ENCODE results near the gene SYNJ2.

Gene SYNJ2

DNA sequence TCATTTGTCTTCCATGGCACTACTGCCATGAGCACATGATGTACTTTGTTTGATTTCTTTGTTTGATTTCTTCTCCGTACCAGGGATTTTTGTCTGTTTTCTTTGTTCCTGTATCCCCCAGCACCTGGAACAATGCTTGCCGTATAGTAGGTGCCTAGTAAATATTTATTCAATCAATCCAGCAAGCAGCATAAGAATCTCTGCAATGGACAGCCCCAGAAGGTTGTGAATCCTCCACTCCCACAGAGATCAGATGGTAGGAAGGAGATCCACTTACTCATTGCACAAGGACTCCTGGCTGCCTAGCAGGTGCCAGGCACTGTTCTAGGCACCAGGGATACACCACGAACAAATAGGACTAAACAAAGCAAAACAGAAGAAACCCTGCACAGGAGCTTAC lies 6.7 kb upstream of the SYNJ2 start:
- H3K36me3 ChIP-seq (ENCODE audit: insufficient read depth), result no peaks in the 10 kb centered on the region
- no peak overlapping the region for H2AFZ ChIP-seq (ENCODE audit: low read depth)
- H4K20me1 ChIP-seq (ENCODE audit: insufficient read depth), result no peaks in the 10 kb centered on the region
- no peak overlapping the region for H3K4me2 ChIP-seq
- no peak overlapping the region for H3K4me3 ChIP-seq (IDR thresholded peaks at IDR 0.05; ENCODE audit: insufficient read depth, low read depth, low read length)
- no peaks in the 10 kb centered on the region for H3K27me3 ChIP-seq (ENCODE audit: insufficient read depth, low read depth)
- no peak for TF ChIP-seq CTCF (conservative IDR thresholded peaks at IDR 0.05; ENCODE audit: low read depth, low read length)
- no peaks in the 10 kb centered on the region for H3K4me1 ChIP-seq (ENCODE audit: low read depth, poor library complexity, severe bottlenecking)
- H3K27ac ChIP-seq, result no peak overlapping the region
- no peak overlapping the region for H3K9ac ChIP-seq
- no peaks in the 10 kb centered on the region for H3K79me2 ChIP-seq (ENCODE audit: insufficient read depth, low read depth)

GRCh38 chr6:157975456-157975855 lies 6.2 kb upstream of the SYNJ2 start:
- Histone ChIP-seq H3K4me3 (IDR thresholded peaks at IDR 0.05; ENCODE audit: insufficient read depth, low read depth, low read length) (no peak overlapping the region), H3K27ac (no peak overlapping the region), H3K79me2 (ENCODE audit: insufficient read depth, low read depth) (no peaks in the 10 kb centered on the region), H3K27me3 (ENCODE audit: insufficient read depth, low read depth) (no peaks in the 10 kb centered on the region), H3K4me1 (ENCODE audit: low read depth, poor library complexity, severe bottlenecking) (no peaks in the 10 kb centered on the region), H3K36me3 (ENCODE audit: insufficient read depth) (no peaks in the 10 kb centered on the region), H2AFZ (ENCODE audit: low read depth) (no peak overlapping the region), H4K20me1 (ENCODE audit: insufficient read depth) (no peaks in the 10 kb centered on the region), H3K4me2 (no peak overlapping the region), H3K9ac (no peak overlapping the region)
- no peak for TF ChIP-seq CTCF (conservative IDR thresholded peaks at IDR 0.05; ENCODE audit: low read depth, low read length)

GRCh38 chr6:157976345-157977175 lies 5.1 kb upstream of the SYNJ2 start:
- no peak overlapping the region for H3K27ac ChIP-seq
- H3K4me2 ChIP-seq, result no peak overlapping the region
- H4K20me1 ChIP-seq (ENCODE audit: insufficient read depth), result no peaks in the 10 kb centered on the region
- H3K36me3 ChIP-seq (ENCODE audit: insufficient read depth), result no peaks in the 10 kb centered on the region
- no peak overlapping the region for H2AFZ ChIP-seq (ENCODE audit: low read depth)
- no peaks in the 10 kb centered on the region for H3K79me2 ChIP-seq (ENCODE audit: insufficient read depth, low read depth)
- H3K4me3 ChIP-seq (IDR thresholded peaks at IDR 0.05; ENCODE audit: insufficient read depth, low read depth, low read length), result no peak overlapping the region
- no peaks in the 10 kb centered on the region for H3K4me1 ChIP-seq (ENCODE audit: low read depth, poor library complexity, severe bottlenecking)
- no peaks in the 10 kb centered on the region for H3K27me3 ChIP-seq (ENCODE audit: insufficient read depth, low read depth)
- H3K9ac ChIP-seq, result no peak overlapping the region
- no peak for TF ChIP-seq CTCF (conservative IDR thresholded peaks at IDR 0.05; ENCODE audit: low read depth, low read length)

DNA sequence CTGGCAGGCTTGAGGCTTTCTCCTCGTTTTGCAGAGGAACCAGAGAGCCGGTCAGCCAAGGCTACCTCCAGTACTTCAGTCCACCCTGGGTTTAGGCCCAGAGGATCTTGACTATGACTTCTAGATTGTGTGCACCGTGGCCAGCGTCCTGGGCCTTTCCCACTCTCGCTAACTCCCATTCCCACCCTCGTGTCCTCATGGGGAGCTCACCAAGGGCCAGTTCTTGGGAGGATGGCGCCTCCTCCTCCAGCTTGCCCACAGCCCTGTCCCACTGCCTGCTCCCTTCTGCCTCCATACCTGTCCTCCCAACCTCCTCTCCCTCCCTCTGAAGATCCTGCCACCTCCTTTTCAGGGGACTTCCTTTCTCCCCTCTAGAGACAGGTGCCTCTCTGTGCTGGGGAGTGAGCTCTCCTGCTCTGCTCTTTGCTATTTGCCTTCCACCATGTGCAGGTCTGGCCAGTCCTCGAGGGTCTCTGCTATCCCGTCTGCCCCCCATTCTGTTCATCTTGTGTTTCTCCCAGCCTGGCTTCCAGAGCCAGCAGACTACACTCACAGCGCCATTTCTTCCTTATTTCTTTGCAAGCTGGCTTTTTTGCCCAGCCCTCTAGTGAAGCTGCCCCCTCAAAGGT lies 4.4 kb upstream of the SYNJ2 start:
- H3K9ac ChIP-seq, result no peak overlapping the region
- no peaks in the 10 kb centered on the region for H4K20me1 ChIP-seq (ENCODE audit: insufficient read depth)
- no peak overlapping the region for H3K4me3 ChIP-seq (IDR thresholded peaks at IDR 0.05; ENCODE audit: insufficient read depth, low read depth, low read length)
- no peak overlapping the region for H2AFZ ChIP-seq (ENCODE audit: low read depth)
- H3K36me3 ChIP-seq (ENCODE audit: insufficient read depth), result no peaks in the 10 kb centered on the region
- TF ChIP-seq CTCF (conservative IDR thresholded peaks at IDR 0.05; ENCODE audit: low read depth, low read length), result no peak
- no peaks in the 10 kb centered on the region for H3K27me3 ChIP-seq (ENCODE audit: insufficient read depth, low read depth)
- H3K27ac ChIP-seq, result no peak overlapping the region
- H3K4me2 ChIP-seq, result no peak overlapping the region
- H3K79me2 ChIP-seq (ENCODE audit: insufficient read depth, low read depth), result no peaks in the 10 kb centered on the region
- H3K4me1 ChIP-seq (ENCODE audit: low read depth, poor library complexity, severe bottlenecking), result no peaks in the 10 kb centered on the region
